SK-N-SH (cell line): ENCODE measurements around the gene CRIM1. TPM values are rescaled to one million over a fixed set of nuclear protein-coding genes. Genes with fewer than 3 reads are reported as not detected.
"Not testable (repeated sequence)": the region's sequence is repeated elsewhere in the genome, so short reads cannot be mapped to it uniquely, and the experiment has no call there.

Experiments used
- CTCF ChIA-PET: fragments of 300-600, 350-600 bp; formaldehyde crosslinking; extraction: SDS; loops from one replicate; lab custom pipeline; 2021; lab: Yijun Ruan, JAX
- POLR2A ChIA-PET: fragments of 350-600 bp; sonication (Branson Sonifier 250); formaldehyde crosslinking; extraction: SDS; loops from one replicate; lab custom pipeline; 2020; ENCODE audit warnings: antibody characterized with exemption, inconsistent platforms; lab: Yijun Ruan, JAX
- DNase-seq: peaks from one replicate; pipeline ENCODE4 v3.0.0; 2012
- H2AFZ ChIP-seq: fragments of 200-600 bp; sonication (generic); 2 replicates; pipeline ENCODE4 v1.8.1; 2016; ENCODE audit warnings: antibody characterized with exemption, mild to moderate bottlenecking, low read depth
- H3F3A ChIP-seq: fragments of 200-600 bp; sonication (generic); replicated peaks from 2 replicates; pipeline ENCODE3; 2016; ENCODE audit warnings: antibody characterized with exemption, mild to moderate bottlenecking; ENCODE audit not compliant: insufficient read depth
- H3K27ac ChIP-seq, 2 experiments: fragments of 200-500 bp in 1 of 2; fragments of 200-600 bp in 1 of 2; sonication (Bioruptor generic) in 1 of 2; sonication (generic), shearing (Covaris generic) in 1 of 2; 2 replicates each; pipeline versions ENCODE4 v1.5.1 to v1.6.1; 2014 to 2016; ENCODE audit warnings: low read depth in 2 of 2, inconsistent platforms in 1 of 2, low read length in 1 of 2, mild to moderate bottlenecking in 1 of 2, mixed read lengths in 1 of 2
- H3K27me3 ChIP-seq: fragments of 200-600 bp; sonication (generic), shearing (Covaris generic); 2 replicates; pipeline ENCODE4 v1.6.1; 2016; ENCODE audit warnings: mixed run types; ENCODE audit not compliant: insufficient read depth
- H3K36me3 ChIP-seq, 2 experiments: fragments of 200-500 bp in 1 of 2; fragments of 200-600 bp in 1 of 2; sonication (Bioruptor generic) in 1 of 2; sonication (generic) in 1 of 2; replicated peaks in 1 of 2; 2 replicates each; pipeline versions ENCODE3 to v1.5.1; 2014 to 2016; ENCODE audit warnings: low read length in 1 of 2, mild to moderate bottlenecking in 1 of 2; ENCODE audit not compliant: insufficient read depth in 2 of 2, control insufficient read depth in 1 of 2
- H3K4me1 ChIP-seq, 2 experiments: fragments of 200-500 bp in 1 of 2; fragments of 200-600 bp in 1 of 2; sonication (Bioruptor generic) in 1 of 2; sonication (generic), shearing (Covaris generic) in 1 of 2; 2 replicates each; pipeline versions ENCODE4 v1.5.1 to v1.6.1; 2014 to 2016; ENCODE audit warnings: low read depth in 1 of 2, low read length in 1 of 2, mixed run types in 1 of 2; ENCODE audit not compliant: insufficient read depth in 2 of 2, control insufficient read depth in 1 of 2
- H3K4me2 ChIP-seq: fragments of 200-600 bp; sonication (generic), shearing (Covaris generic); 2 replicates; pipeline ENCODE4 v1.6.1; 2017; ENCODE audit warnings: mixed run types
- H3K4me3 ChIP-seq, 2 experiments: fragments of 200-500 bp in 1 of 2; fragments of 200-600 bp in 1 of 2; sonication (Bioruptor generic) in 1 of 2; sonication (generic), shearing (Covaris generic) in 1 of 2; 2 replicates each; pipeline versions ENCODE4 v1.5.1 to v1.8.1; 2014 to 2016; ENCODE audit warnings: low read depth in 2 of 2, inconsistent platforms in 1 of 2, low read length in 1 of 2, mild to moderate bottlenecking in 1 of 2, mixed read lengths in 1 of 2, moderate library complexity in 1 of 2
- H3K79me2 ChIP-seq: fragments of 200-600 bp; sonication (generic); 2 replicates; pipeline ENCODE4 v1.8.1; 2017; ENCODE audit warnings: mild to moderate bottlenecking; ENCODE audit not compliant: insufficient read depth
- H3K9ac ChIP-seq: fragments of 200-600 bp; sonication (generic); 2 replicates; pipeline ENCODE4 v1.6.1; 2017; ENCODE audit warnings: mixed run types
- H3K9me2 ChIP-seq: fragments of 200-600 bp; sonication (generic); 2 replicates; pipeline ENCODE4 v1.6.1; 2017; ENCODE audit warnings: mixed run types
- H3K9me3 ChIP-seq: fragments of 200-600 bp; sonication (generic); 2 replicates; pipeline ENCODE4 v1.6.1; 2017; ENCODE audit warnings: mixed run types, mild to moderate bottlenecking, moderate library complexity
- H4K20me1 ChIP-seq: fragments of 200-600 bp; sonication (generic); 2 replicates; pipeline ENCODE4 v1.6.1; 2017; ENCODE audit warnings: mild to moderate bottlenecking, mixed run types; ENCODE audit not compliant: insufficient read depth
- FOXM1 ChIP-seq: IDR thresholded peaks from 2 replicates; pipeline ENCODE4 v1.4.0; 2012; ENCODE audit warnings: low read depth, mild to moderate bottlenecking
- REST ChIP-seq: IDR thresholded peaks from 2 replicates; pipeline ENCODE4 v1.6.1; 2012; ENCODE audit warnings: mild to moderate bottlenecking, low read depth, low read length, moderate library complexity
- TAF1 ChIP-seq: IDR thresholded peaks from 2 replicates; pipeline ENCODE4 v1.6.1; 2012; ENCODE audit warnings: low read depth, mild to moderate bottlenecking, low read length, moderate library complexity, borderline replicate concordance
- TCF12 ChIP-seq: IDR thresholded peaks from 2 replicates; pipeline ENCODE4 v1.4.0; 2012
- WGBS: methylation state at CpG from one replicate; pipeline ENCODE4 v1.1.6; 2017; ENCODE audit warnings: low lambda C conversion rate; 5-methylcytosine and 5-hydroxymethylcytosine counted together
- polyA plus RNA-seq, 3 experiments: library from polyadenylated mRNA; depleted of rRNA; stranded (reverse); fragments of >200 nt; gene quantifications; 2 replicates each; pipeline ENCODE4 v1.2.3, GENCODE V29; 2012
- TF ChIP-seq, protein P1 (sequence below): fragments of 200-600 bp; sonication (generic); IDR thresholded peaks from 2 replicates; pipeline ENCODE4 v1.6.1; 2017; ENCODE audit warnings: antibody characterized with exemption, mild to moderate bottlenecking, moderate library complexity

CRIM1 gene
- polyA plus RNA-seq, 1 of the 3 experiments (the other 2 are of a cell fraction) = 244 TPM

- TF ChIP-seq, protein P1, sequence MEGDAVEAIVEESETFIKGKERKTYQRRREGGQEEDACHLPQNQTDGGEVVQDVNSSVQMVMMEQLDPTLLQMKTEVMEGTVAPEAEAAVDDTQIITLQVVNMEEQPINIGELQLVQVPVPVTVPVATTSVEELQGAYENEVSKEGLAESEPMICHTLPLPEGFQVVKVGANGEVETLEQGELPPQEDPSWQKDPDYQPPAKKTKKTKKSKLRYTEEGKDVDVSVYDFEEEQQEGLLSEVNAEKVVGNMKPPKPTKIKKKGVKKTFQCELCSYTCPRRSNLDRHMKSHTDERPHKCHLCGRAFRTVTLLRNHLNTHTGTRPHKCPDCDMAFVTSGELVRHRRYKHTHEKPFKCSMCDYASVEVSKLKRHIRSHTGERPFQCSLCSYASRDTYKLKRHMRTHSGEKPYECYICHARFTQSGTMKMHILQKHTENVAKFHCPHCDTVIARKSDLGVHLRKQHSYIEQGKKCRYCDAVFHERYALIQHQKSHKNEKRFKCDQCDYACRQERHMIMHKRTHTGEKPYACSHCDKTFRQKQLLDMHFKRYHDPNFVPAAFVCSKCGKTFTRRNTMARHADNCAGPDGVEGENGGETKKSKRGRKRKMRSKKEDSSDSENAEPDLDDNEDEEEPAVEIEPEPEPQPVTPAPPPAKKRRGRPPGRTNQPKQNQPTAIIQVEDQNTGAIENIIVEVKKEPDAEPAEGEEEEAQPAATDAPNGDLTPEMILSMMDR = no peak
- no peak for TF ChIP-seq FOXM1
Measured at GRCh38 chr2:36362291-36362690, 6.7 kb downstream of the CRIM1 start (continued).

DNA sequence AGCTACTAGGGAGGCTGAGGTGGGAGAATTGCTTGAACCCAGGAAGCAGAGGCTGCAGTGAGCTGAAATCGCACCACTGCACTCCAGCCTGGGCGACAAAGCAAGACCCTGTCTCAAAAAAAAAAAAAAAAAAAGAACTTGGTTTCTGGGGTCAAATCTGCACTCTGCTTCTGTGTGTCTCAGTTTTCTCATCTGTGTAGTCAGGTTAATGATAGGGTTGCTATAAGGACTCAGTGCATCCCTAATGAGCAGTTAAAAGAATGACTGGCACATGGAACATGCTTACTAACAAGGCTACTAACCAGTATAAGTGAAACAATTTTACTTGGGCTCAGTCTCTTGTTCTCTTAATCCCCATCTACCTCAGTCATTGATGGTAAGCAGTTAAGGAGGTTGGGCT is 7.5 kb downstream of the CRIM1 start:
- H2AFZ ChIP-seq, H3K9me2 ChIP-seq, POLR2A ChIA-PET, H3K9me3 ChIP-seq, H3K27me3 ChIP-seq, DNase-seq: not testable (repeated sequence)
- Histone ChIP-seq H3K4me1 (peaks cover under 1 to 73% of the 10 kb centered on the region in 2 experiments), H3K9ac (peak overlapping the region; percentile 94), H3K36me3 (peaks cover 0 to 31% of the 10 kb centered on the region in 2 experiments), H3K79me2 (peaks cover 100% of the 10 kb centered on the region), H4K20me1 (peaks cover 73% of the 10 kb centered on the region), H3F3A (peaks cover 59% of the 10 kb centered on the region), H3K4me3 (peak overlapping the region in 1 of 2 experiments; percentile 91; a peak in 2 of 4 replicates), H3K27ac (peak overlapping the region in 1 of 2 experiments; percentile 96; a peak in 2 of 4 replicates), H3K4me2 (peak overlapping the region; percentile 84)
- CTCF ChIA-PET = interaction anchor here (2.7 kb wide), 1 partner anchor 10 kb away, joined by 11 read pairs; no protein-coding TSS in a partner anchor
- 94% methylated on average over 2 of the region's 2 CpGs for WGBS

DNA sequence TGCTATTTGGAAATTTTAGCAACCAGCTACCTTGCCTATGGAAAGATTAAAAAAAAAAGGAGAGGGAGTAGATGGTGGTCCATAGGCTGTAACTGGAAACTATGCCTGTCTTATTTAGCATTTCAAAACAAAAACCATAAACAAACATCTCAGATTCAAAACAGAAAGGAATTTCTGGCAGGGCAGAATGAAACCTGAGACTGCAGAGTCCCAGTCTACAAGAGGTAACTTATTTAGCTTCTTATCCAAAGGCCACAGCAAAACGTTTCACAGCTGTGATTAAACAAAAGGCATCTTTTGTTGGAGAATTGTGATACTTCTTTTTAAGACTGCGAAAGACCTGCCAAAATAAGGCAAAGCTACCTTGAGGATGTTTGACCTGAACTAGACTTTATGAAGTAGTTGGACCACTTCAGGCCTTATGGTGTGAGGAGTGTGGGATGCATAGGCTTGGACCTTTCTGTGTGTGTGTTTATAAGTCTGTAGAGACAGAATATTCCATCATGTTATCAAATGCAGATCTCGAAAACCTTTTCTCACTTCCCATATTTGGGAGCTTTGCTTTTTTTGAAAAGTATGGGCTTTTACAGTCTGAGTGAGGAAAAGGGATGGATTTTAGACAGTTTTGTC is 11.0 kb downstream of the CRIM1 start:
- H3K9ac ChIP-seq = peak overlapping the region; percentile 23
- DNase-seq = no peak
- POLR2A ChIA-PET = no interaction called here

More for the DNA sequence above, 11.0 kb downstream of the CRIM1 start:
- H3K4me1 ChIP-seq = peaks cover 5 to 84% of the 10 kb centered on the region in 2 experiments
- H3F3A ChIP-seq = peaks cover 72% of the 10 kb centered on the region
- H3K9me3 ChIP-seq = no peaks in the 10 kb centered on the region
- TF ChIP-seq TAF1 (0 out of 2 replicates have a peak, but pooled peaks have one; percentile 21), TCF12 (peak; percentile 16; the same call in 1 of the 2 replicates), REST (no peak)
- peaks cover 100% of the 10 kb centered on the region for H3K79me2 ChIP-seq
- CTCF ChIA-PET = interaction anchor here (0.7 to 3.0 kb wide), 3 partner anchors 14 to 297 kb away, joined by 3 to 14 read pairs (median 3); no protein-coding TSS in a partner anchor
- H3K27me3 ChIP-seq = no peaks in the 10 kb centered on the region
- WGBS = 18% methylated on average over 3 of the region's 3 CpGs
- H3K4me2 ChIP-seq = peak overlapping the region; percentile 67
- peak overlapping the region; percentile 86 to 96 for H3K27ac ChIP-seq
- H2AFZ ChIP-seq = no peak overlapping the region
- no peak overlapping the region; a peak in 1 of 4 replicates for H3K4me3 ChIP-seq
- peaks cover 8 to 18% of the 10 kb centered on the region in 2 experiments for H3K36me3 ChIP-seq
- no peaks in the 10 kb centered on the region for H3K9me2 ChIP-seq
- peaks cover 46% of the 10 kb centered on the region for H4K20me1 ChIP-seq
